GM19025 (cell line): Measurements from ENCODE around the gene NQO1.
"Not testable (repeated sequence)": the region's sequence is repeated elsewhere in the genome, so short reads cannot be mapped to it uniquely, and the experiment has no call there.

Experiments used
- ATAC-seq: cut with Tn5 transposase; IDR thresholded peaks from one replicate; pipeline ENCODE4 v1.9.1; 2021; ENCODE audit warnings: mild to moderate bottlenecking, low read depth, moderate library complexity; ENCODE audit not compliant: unreplicated experiment

Gene NQO1

DNA sequence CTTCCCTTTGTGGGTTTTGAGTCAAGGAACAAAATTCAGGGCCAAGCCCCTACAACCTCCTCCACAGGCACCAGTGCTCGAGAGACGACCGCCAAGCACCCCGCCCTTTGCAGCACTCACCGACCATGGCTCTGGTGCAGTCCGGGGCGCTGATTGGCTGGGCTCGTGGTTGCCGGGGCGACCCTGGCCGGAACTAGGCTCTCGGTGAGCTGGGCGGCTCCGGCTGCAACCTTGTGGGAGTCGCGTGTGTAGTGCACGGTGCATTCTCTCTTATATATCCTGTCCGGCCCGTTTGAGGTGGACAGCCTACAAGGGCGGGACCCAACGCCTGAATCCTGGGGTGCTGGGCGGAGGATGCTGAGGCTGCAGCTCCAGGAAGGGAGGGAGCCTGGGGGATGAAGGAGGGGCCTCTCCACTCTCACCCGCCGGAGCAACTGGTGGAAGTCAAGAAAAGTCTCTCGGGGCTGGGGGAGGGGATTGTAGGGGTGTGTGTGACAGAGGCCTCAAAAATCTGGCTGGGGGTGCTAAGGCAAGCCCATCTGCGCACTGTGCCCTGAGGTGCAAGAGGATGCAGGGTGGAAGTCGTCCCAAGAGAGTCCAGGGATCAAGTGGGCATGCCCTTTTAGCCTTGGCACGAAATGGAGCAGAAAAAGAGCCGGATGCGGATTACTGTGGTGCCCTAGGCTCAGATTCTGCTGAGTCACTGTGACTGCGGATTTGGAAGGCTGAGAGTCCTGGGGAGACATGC is at the start of gene NQO1:
Gene NQO1 (minus strand): TSS at position 248 of the 748 bp plus-strand sequence. CDS start 121 bp downstream, at position 127.
- peak; percentile 99 for ATAC-seq

- ATAC-seq: no peak
Measured at GRCh38 chr16:69775563-69775962, 49.2 kb upstream of the NQO1 start.

DNA sequence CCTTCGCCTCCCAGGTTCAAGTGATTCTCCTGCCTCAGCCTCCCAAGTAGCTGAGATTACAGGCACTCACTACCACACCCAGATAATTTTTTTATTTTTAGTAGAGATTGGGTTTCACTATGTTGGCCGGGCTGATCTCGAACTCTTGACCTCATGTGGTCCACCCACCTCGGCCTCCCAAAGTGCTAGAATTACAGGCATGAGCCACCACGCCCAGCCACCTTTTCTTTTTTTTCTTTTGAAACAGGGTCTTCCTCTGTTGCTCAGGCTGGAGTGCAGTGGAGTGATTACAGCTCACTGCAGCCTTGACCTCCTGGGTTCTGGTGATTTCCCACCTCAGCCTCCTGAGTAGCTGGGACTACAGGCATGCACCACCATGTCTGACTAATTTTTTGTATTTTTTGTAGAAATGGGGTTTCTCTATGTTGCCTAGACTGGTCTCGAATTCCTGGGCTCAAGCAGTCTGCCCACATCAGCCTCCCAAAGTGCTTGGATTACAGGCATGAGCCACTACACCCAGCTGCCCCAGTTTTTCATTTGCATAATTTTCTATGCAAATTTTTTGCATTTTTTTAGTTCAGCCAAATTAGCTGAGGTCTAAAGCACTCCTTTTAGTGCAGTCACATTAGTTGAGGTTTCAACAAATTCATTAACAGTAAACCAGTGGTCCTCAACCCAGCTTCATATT is 47.0 kb upstream of the NQO1 start:
- ATAC-seq: peak; percentile 61

- ATAC-seq: no peak
Measured at GRCh38 chr16:69771651-69771967, 45.2 kb upstream of the NQO1 start.

- no peak for ATAC-seq
Measured at GRCh38 chr16:69769404-69769803, 43.0 kb upstream of the NQO1 start.

DNA sequence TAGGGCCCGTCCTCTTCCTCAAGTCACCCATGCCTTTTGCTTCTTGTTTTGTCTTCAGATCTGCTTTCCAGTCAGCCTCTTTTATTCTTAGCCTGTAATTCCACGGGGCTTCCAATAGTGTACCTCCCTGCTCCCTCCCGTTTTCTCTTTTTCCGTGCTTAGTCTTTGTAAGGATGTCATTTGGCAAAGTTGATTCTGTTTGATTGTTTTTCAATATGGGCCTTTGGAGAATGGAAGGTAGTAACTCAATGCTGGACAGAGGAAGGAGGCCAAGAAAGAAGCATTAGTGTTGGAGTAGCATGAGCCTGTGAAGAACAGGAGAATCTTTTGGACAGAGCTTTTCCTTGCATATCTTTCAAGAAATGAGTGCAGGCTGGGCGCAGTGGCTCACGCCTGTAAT is 42.3 kb upstream of the NQO1 start:
- no peak for ATAC-seq

DNA sequence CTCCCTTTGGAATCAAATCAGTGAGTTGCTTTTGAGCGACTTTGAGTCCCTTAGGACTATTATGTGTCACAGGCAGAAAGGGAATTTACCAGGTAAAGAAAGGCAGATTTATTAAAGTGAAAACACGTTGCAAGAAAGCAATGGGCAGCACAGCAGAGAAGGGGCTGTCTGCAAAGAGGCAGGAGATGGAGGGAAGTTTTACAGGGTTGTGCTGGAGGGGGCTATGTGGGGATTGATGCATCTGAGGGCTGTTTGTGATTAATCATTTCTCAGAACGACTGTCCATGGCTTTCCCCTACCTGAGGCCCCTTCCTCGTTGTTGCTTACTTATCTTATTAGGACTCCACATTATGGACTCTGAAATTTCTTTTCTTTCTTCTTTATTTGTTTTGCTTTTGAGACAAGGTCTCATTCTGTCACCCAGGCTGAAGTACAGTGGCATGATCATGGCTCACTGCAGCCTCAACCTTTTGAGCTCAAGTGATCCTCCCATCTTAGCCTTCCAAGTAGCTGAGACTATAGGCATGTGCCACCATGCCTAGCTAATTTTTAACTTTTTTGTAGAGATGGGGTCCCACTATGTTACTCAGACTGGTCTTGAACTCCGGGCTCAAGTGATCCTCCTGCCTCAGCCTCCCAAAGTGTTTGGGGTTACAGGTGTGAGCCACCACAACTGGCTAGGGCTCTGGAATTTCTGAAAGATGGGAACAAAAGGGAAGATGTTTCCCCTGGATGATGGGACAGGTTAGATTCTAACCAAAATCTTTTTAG is 41.3 kb upstream of the NQO1 start:
- ATAC-seq: no peak

GRCh38 chr16:69763599-69763942 is 37.2 kb upstream of the NQO1 start:
- ATAC-seq: no peak

DNA sequence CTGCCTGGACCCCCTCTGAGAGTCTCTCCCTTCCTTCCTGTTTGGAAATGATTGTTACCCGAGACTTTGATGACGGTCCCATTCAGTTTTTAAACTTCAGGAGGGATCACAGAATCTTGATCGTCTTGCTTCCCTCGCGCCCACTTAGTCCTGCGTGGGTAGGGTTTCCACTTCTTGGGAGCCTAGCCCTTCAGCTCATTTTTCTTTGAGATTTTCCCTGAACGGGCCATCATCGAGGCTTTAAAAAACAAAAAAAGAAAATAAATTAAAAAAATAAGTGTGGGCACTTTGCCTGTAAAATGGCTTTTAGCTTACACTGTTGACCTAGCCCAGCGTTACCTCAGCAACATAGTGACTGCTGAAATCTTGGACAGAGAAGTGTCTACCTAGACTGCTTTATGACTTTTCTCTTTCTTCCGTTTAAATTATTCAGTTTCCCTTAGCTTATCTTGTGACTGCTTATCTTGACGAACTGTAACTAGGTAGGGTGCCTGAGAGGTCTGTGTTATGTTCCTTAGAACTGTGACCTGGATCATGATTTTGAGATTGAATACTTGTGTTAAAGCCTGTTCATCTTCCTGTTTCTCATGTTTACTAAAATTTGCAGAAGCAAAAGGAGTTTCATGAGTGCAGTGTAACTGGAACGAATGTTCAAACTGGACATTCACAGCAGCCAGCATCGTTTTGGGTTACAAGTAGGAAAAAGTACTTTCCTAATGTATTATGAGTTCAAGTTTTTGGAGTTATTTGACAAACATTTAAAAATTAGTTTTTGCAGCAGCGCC is 36.6 kb upstream of the NQO1 start:
- no peak for ATAC-seq

DNA sequence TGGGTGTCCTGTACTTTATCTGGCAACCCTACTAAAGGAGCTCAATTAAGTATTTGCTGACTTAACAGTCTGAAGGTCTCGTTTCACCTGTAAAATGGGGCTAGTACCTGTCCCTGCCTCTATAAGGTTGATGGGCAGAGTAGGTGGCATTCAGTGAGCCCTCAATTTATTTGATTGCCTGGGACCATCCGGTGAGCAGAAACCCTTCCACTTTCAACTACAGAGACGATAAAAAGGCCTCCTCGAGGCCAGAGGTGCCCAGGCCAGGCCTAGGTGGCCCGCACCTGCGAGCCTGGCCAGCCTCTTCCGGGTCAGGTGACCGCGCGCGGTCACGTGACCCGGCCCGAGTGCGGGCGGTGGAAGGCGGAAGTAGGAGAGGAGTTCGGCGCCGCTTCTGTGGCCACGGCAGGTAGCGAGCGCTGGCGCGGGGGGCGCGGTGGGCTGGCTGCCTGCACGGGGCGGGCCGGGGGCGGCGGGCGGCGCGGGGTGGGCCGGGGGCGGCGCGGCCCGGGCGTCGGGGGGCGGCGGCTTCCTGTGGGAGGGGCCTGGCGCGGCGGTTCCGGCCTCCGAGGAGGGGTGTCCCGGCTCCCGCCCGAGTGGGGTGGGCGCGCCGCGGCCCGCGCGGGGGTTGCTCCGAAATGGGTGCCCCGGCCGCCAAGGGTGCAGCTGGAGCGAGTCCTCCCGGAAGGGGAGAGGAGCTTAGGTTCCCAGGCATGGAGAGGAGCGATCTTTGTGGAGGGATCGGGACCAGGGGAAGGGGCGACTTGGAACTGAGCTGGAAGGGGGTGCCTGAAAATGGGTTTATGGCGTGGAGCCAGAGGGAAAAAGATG is 35.8 kb upstream of the NQO1 start, which contains the start of gene WWP2:
Gene WWP2 (plus strand): TSS at position 350 of the 831 bp plus-strand sequence. CDS start 24,679 bp downstream, outside the sequence.
- ATAC-seq: peak; percentile 82

- ATAC-seq: not testable (repeated sequence)
Measured at GRCh38 chr16:69757375-69757774, 31.0 kb upstream of the NQO1 start.

DNA sequence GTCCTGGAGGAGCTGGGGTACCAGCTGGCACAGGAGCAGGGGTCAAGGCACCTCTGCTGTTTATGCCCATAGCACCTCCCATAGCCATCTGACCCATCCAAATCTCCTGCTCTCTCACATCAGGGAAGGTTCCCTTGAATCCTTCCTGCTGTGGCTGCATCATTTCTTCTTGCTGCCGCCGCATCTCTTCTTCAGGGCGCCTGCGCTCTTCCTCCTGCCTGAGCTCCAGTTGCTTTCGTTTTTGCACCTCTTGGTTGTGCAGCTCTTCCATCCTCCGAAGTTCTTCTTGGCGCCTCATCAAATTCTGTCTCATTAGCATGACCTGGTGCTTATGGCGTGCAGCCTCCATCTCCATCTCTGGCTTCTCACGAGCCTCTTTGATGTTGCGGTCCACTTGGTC is 30.3 kb upstream of the NQO1 start:
- no peak for ATAC-seq

GRCh38 chr16:69754469-69755310 is 28.3 kb upstream of the NQO1 start, which contains the start of gene NOB1:
Gene NOB1, minus strand, starts transcription at chr16:69754926. Its CDS starts 16 bp downstream, at chr16:69754910.
- ATAC-seq: peak; percentile 91

DNA sequence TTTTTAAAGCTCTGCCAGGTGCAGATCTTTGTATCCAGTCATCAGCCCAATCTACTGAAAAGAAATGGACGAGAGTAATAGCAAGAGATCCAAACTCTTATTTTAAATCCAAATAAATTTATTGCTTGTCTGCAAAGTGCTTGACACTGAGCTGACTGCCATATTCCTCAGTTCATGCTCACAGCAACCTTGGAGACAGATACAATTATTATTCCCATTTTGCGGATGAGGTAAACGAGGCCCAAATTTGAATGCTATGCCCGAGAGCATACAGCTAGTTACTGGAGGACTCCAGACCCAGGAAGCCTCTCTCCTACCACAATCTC is 27.7 kb upstream of the NQO1 start:
- ATAC-seq: no peak

DNA sequence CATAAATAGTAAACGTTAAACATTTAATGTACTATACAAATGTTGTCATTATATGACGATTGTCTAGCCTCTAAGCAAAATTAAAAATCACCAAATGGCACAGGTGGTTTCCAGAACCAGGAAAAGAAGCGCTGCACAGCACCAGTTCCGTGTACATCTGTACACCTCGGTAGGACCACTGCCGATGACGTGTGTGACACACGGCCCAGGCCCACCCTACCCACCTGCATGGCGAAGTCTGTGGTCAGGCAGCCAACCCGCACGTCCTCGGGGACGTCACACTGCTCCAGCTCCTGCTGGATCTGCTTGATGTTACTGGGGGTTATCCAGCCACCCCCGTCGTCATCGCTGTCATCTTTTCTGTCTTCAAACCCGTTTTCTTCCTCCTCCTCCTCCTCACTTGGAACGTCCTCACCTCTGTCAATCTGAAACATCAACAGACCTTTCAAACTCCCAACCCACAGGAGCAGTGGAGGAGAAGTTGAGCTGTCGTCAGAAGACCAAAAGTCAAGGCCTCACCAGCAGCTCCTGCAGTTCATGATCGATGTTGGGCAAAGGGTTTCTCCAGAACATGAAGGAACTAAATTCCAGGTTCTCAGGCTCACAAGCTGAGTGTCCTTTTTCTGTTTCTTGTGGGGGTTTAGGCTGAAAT is 22.5 kb upstream of the NQO1 start:
- no peak for ATAC-seq

- no peak for ATAC-seq
Measured at GRCh38 chr16:69747115-69747514, 20.8 kb upstream of the NQO1 start.

- ATAC-seq: no peak
Measured at GRCh38 chr16:69745959-69746358, 19.6 kb upstream of the NQO1 start.

DNA sequence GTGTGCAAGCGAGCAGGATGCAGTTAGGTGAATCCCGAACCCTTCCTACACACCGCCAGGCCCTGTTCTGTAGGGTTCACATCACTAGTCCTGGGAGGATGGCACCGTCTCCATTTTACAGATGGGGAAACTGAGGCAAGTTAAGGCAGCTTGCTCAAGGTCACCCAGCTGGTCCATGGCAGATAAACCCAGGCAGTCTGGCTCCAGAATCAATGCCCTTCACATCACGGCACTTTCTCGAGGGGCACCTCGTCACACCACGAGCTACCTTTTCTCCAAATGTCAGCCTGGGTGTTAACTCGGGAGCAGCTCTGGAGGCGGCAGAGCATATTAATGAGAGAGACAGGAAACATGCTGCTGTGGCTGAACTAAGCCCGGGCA is 18.9 kb upstream of the NQO1 start:
- no peak for ATAC-seq
